Muscle of leg (tissue), 11 donors: ENCODE results near the gene RAB15. TPM values are rescaled to one million over a fixed set of nuclear protein-coding genes. Genes with fewer than 3 reads are reported as not detected.

Source experiments
- DNase-seq: peaks from one replicate; pipeline ENCODE4 v3.0.0; 2013
- H3K27ac ChIP-seq: one replicate; pipeline ENCODE4 v1.5.1; 2013; ENCODE audit warnings: mild to moderate bottlenecking, low read length, control low read depth
- H3K27me3 ChIP-seq: one replicate; pipeline ENCODE4 v1.6.1; 2013; ENCODE audit warnings: low read length; ENCODE audit not compliant: control insufficient read depth, insufficient read depth
- H3K36me3 ChIP-seq: one replicate; pipeline ENCODE4 v1.6.1; 2013; ENCODE audit warnings: low read length; ENCODE audit not compliant: control insufficient read depth, insufficient read depth
- H3K4me1 ChIP-seq: one replicate; pipeline ENCODE4 v1.6.1; 2013; ENCODE audit warnings: low read length; ENCODE audit not compliant: control insufficient read depth, insufficient read depth
- H3K4me3 ChIP-seq: one replicate; pipeline ENCODE4 v1.5.1; 2013; ENCODE audit warnings: low read length, control low read depth
- H3K9me3 ChIP-seq: replicated peaks from 2 replicates; pipeline ENCODE4 v1.6.1; 2013; ENCODE audit warnings: low read depth, low read length; ENCODE audit not compliant: control insufficient read depth
- WGBS: methylation state at CpG from one replicate; pipeline ENCODE4 v1.1.5; 2013; ENCODE audit warnings: missing lambda C conversion rate; ENCODE audit not compliant: insufficient coverage; 5-methylcytosine and 5-hydroxymethylcytosine counted together
- polyA plus RNA-seq, 8 donors: library from polyadenylated mRNA; unstranded; fragments of 120-200 nt; gene quantifications; one replicate each; pipeline versions ENCODE4 v1.2.1 to v1.2.3, GENCODE V29; 2013; ENCODE audit warnings: inconsistent platforms in 1 of 8, low replicate concordance in 1 of 8; ENCODE audit not compliant: insufficient read length in 8 of 8, insufficient read depth in 1 of 8
- total RNA-seq: library from RNA; stranded (reverse); fragments of 120-200 nt; gene quantifications from one replicate; pipeline ENCODE4 v1.2.4, GENCODE V29; 2013

RAB15 gene
- total and polyA plus RNA-seq, 9 donors = 15.7 to 31.8 (median 23.9) TPM

DNA sequence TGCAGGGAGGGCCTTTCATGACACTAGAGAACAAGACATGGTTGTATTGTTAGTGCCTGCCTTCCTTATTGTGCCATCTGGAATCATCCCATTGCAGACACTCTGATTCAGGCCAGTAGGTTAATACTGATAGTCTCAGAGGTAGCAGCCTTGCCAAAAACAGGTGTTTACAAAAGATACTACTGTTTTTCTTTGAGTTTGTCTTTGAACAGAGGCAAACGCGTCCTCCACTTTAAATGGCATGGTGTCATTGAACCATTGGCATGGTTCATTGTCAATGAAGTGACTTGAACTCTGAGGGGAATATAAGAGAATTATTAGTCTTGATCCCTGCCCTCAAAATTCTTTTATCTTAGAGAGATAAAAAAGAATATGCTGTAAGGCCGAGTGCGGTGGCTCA is 18.8 kb upstream of the RAB15 start:
- Histone ChIP-seq H3K9me3 (no peaks in the 10 kb centered on the region), H3K27me3 (no peaks in the 10 kb centered on the region), H3K4me1 (peaks cover 7% of the 10 kb centered on the region), H3K27ac (no peak overlapping the region), H3K36me3 (no peaks in the 10 kb centered on the region), H3K4me3 (no peak overlapping the region)
- no peak for DNase-seq
- WGBS = no CpG with 5 or more reads among the region's 4 CpGs

DNA sequence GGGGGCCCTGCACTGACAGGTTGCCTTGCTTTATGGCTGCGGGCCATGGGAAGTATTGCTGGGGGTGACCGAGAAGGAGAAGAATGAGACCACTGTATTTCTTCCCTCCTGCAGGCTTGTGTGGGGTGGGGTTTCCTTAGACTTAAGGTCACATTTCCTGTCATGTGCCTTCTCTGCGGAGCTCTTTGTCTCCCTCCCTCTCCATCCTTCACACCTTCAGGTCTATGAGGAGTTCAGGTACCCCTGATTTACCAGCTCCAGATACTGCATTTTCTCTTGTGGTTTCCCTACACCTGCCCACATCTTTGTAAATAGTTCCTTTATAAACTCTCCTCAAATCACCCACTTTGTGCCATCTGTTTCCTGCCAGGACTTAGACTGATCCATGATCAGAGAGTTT is 18.2 kb upstream of the RAB15 start:
- Histone ChIP-seq H3K4me3 (no peak overlapping the region), H3K36me3 (no peaks in the 10 kb centered on the region), H3K9me3 (no peaks in the 10 kb centered on the region), H3K27me3 (no peaks in the 10 kb centered on the region), H3K4me1 (peaks cover 7% of the 10 kb centered on the region), H3K27ac (no peak overlapping the region)
- no peak for DNase-seq
- 57% methylated on average over 1 of the region's 3 CpGs for WGBS

DNA sequence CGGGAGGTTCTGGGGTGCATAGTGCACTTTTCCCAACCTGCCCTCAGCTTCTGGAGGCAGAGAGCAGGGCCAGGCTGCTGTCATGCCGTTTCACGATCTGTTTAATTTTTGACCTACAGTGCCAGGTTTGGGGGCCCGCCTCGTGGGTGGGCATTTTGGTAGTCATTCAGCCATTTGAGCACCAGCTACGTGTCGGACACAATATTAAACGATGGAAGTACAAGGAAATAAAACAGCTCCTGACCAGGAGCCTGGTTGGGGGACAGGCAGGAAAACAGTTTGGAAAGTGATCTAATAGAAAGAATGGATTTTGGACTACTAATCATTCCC is 15.3 kb upstream of the RAB15 start:
- Histone ChIP-seq H3K27me3 (peaks cover 2% of the 10 kb centered on the region), H3K9me3 (no peaks in the 10 kb centered on the region), H3K36me3 (no peaks in the 10 kb centered on the region), H3K4me1 (peaks cover 9% of the 10 kb centered on the region), H3K27ac (peak overlapping the region; percentile 91), H3K4me3 (peak overlapping the region; percentile 82)
- no peak for DNase-seq
- WGBS = 0% methylated on average over 7 of the region's 8 CpGs

DNA sequence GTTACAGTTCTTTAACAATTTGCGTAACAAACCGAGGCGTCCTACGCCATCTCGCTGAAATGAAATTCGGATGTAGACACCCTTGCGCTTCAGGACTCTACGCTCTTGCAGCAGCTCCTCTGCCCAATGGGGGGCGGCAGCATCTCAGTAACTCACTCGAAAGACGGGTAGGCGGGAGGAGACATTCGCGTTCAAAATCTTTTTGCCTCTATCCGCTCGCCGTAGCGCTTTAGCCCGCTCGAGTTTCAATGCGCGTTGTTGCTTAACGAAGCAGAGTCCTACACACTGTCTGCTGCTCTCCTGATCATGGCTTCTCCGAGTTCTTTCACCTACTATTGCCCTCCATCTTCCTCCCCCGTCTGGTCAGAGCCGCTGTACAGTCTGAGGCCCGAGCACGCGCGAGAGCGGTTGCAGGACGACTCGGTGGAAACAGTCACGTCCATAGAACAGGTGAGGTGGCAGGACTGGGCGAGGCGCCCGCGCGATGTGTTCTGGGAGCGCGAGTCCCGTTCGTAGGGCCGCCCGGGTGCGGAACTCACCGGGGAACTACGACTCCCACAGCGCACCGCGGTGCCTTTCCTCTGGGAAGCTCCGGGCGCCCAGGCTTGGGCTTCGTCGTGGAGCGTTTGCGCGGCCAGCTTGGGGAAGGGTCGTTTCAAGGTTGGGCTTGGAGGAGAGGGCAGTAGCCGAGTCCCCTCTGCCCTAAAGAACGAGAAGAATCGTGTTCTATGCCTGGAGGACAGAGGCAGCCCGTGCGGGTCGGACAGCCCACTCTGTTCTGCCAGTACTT is 14.7 kb upstream of the RAB15 start, which contains the start of gene FNTB:
FNTB (plus strand) TSS at position 248 of the 790 bp plus-strand sequence; CDS start at position 307, 59 bp downstream.
- peak; percentile 99 for DNase-seq
- under 1% methylated on average over 59 of the region's 65 CpGs for WGBS

DNA sequence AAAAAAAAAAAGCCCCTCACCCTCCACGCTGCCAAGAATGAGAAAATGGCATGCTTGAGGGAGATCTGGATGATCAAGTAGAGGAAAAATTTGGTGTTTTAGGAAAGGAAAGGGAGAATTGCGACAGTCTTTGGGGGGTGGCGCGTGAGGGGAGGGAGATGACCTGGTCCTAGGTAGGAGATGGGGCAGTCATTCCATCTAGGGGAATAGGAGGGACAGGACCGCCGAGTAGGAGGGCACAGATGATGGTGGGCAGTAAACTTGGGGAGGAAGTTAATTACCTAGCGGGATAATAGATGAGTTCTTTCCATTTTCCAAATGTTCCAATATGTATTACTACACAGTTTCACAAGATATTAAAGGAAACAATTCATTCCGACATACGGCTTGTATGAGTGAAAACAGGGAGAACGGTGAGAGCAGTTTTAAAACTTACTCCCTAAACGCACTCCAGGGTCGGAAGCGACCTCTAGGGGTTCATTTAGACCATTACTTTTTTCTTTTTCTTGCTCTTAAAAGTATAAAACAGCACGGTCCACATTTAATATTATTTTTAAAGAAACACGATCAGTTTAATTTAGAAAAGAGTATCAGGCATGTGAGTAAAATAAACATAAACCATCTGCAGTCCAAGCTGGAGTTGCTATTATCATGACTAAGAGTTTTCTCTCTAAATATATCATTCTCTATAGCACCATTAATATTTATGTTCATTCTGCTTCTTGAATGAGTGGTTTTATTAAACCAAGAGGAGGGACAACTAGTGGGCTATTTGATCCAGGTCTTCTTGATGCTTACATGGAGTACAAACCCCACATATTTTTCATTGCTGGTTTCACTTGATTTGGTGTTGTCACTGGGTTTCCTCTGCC is 11.5 kb upstream of the RAB15 start:
- DNase-seq = peak; percentile 74
- Histone ChIP-seq H3K27ac (no peak overlapping the region), H3K4me1 (peaks cover 9% of the 10 kb centered on the region), H3K9me3 (no peaks in the 10 kb centered on the region), H3K36me3 (no peaks in the 10 kb centered on the region), H3K4me3 (no peak overlapping the region), H3K27me3 (peaks cover 2% of the 10 kb centered on the region)
- 10% methylated on average over 5 of the region's 15 CpGs for WGBS

More for the DNA sequence above, 14.7 kb upstream of the RAB15 start, which contains the start of gene FNTB:
- Histone ChIP-seq H3K27ac (peak within 1 kb of the TSS; percentile 91), H3K9me3 (no peaks in the 10 kb centered on the region), H3K4me1 (peaks cover 9% of the 10 kb centered on the region), H3K4me3 (peak within 1 kb of the TSS; percentile 82), H3K36me3 (no peaks in the 10 kb centered on the region), H3K27me3 (peaks cover 2% of the 10 kb centered on the region)

DNA sequence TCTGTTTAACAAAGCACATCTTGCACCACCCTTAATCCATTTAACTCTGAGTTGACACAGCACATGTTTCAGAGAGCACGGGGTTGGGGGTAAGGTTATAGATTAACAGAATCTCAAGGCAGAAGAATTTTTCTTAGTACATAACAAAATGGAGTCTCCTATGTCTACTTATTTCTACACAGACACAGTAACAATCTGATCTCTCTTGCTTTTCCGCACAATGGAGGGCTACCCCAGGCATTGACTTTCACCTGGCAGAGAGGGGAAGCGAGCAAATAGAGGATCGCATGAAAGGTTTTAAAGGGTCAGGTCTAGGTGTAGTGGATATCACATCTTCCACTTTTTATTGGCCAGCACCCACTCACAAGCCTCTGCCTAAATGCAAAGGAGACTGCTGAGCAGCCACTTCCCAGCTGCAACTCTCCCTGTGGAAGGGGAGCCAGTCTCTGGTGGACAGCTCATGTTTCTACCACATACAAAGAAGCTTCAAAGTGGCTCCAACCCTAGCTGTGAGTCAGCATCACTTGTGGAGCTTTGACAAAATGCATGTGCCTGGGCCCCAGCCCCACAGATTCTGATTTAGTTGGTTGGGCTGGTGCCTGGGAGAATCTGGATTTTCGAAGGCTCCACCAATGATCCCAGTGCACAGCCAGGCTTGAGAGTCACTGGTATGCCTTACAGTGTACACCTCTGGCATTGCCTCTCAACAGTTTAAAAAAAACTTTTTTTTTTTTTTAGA is 7.4 kb upstream of the RAB15 start:
- Histone ChIP-seq H3K27me3 (peaks cover 7% of the 10 kb centered on the region), H3K4me1 (peaks cover 2% of the 10 kb centered on the region), H3K9me3 (no peaks in the 10 kb centered on the region), H3K36me3 (no peaks in the 10 kb centered on the region), H3K27ac (no peak overlapping the region), H3K4me3 (no peak overlapping the region)
- DNase-seq = no peak
- WGBS = 80% methylated on average over 1 of the region's 5 CpGs

DNA sequence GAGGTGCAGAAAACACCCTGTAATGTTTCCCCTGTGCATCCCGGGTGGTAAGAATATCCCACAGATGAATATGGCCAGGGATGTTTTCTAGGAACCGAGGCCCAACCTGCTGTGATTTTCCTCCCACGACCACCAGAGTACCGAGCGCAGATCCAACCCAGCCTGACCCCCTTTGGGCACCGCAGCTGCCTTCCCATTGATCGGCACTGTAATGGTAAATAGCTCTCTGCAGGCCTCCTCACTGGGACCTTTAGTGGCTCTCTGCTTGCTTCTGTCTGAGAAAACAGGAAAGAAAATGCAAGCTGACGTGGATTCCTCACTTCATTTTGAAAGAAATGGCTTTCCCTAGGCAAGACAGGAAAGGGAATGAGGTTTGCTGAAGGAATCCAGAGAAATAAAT is 2.4 kb upstream of the RAB15 start:
- WGBS = 43% methylated on average over 4 of the region's 8 CpGs
- H3K4me3 ChIP-seq = no peak overlapping the region
- H3K4me1 ChIP-seq = peaks cover 23% of the 10 kb centered on the region
- DNase-seq = no peak
- H3K36me3 ChIP-seq = no peaks in the 10 kb centered on the region
- no peak overlapping the region for H3K27ac ChIP-seq
- peaks cover 5% of the 10 kb centered on the region for H3K27me3 ChIP-seq
- H3K9me3 ChIP-seq = no peaks in the 10 kb centered on the region

DNA sequence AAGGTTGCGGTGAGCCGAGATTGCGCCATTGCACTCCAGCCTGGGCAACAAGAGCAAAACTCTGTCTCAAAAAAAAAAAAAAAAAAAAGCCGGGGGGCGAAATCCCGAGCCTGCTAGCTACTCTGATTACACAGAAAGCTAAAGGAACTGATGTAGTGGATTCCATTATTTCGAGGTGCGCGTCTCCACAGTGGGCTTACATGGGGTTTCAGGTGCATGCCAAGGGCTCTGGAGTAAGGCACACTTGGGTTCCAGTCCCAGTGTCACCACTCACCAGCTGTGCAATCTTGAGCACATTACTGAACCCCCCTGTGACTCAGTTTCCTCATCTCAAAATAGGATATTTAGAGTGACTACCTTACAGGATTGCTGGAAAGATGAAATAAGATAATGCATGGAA is 1.7 kb upstream of the RAB15 start:
- no peak for DNase-seq
- Histone ChIP-seq H3K4me1 (peaks cover 29% of the 10 kb centered on the region), H3K36me3 (no peaks in the 10 kb centered on the region), H3K9me3 (no peaks in the 10 kb centered on the region), H3K27me3 (peaks cover 5% of the 10 kb centered on the region), H3K4me3 (no peak overlapping the region), H3K27ac (no peak overlapping the region)
- 100% methylated on average over 3 of the region's 9 CpGs for WGBS

DNA sequence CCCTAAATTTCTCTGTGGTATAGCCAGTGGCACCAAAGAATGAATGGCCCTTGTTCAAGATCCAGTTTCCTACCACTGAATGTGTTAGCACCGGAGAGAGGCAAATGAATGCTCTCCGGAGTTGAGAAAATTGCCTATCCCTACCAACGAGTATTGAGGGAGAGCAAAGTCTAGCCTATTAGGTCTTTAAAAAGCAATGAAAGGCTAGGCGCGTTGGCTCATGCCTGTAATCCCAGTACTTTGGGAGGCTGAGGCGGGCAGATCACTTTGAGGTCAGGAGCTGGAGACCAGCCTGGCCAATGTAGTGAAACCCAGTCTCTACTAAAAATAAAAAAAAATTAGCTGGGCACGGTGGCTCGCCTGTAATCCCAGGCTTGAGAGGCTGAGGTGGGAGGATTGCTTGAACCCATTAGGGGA is 898 bp upstream of the RAB15 start:
- DNase-seq = no peak
- Histone ChIP-seq H3K36me3 (peaks cover 2% of the 10 kb centered on the region), H3K27ac (no peak overlapping the region), H3K4me1 (peaks cover 36% of the 10 kb centered on the region), H3K9me3 (no peaks in the 10 kb centered on the region), H3K4me3 (no peak overlapping the region), H3K27me3 (peaks cover 3% of the 10 kb centered on the region)
- 45% methylated on average over 5 of the region's 8 CpGs for WGBS
